HepG2 (cell line): Measurements from ENCODE around the gene WNK1. TPM values are rescaled to one million over a fixed set of nuclear protein-coding genes. Genes with fewer than 3 reads are reported as not detected.

Experiments
- ATAC-seq: fragments of 200-7000 bp; cut with Tn5 transposase; 3 replicates; pipeline ENCODE4 v1.9.1; 2020; ENCODE audit warnings: mild to moderate bottlenecking, moderate library complexity
- BruUV-seq: library from RNA; stranded (reverse); fragments of 400-500 nt; replicated peaks from 2 replicates; lab custom pipeline; 2021; lab: Mats Ljungman, UMichigan
- CTCF ChIA-PET: fragments of 300-600 bp; formaldehyde crosslinking; extraction: SDS; loops from one replicate; lab custom pipeline; 2021; ENCODE audit warnings: low total read pairs, inconsistent platforms, low intra/inter-chr PET ratio; lab: Yijun Ruan, JAX
- POLR2A ChIA-PET: fragments of 350-600 bp; sonication (Branson Sonifier 250); formaldehyde crosslinking; loops from one replicate; lab custom pipeline; 2020; ENCODE audit warnings: antibody characterized with exemption, inconsistent platforms; lab: Yijun Ruan, JAX
- DNase-seq: peaks from one replicate; pipeline ENCODE4 v3.0.0-alpha.2; 2015; ENCODE audit warnings: low spot score
- FAIRE-seq: peaks from 3 replicates; lab custom pipeline; 2011; peaks lifted over from hg19 to GRCh38; lab: Jason Lieb, UNC
- H2AFZ ChIP-seq: one replicate; pipeline ENCODE4 v1.6.1; 2011; ENCODE audit warnings: low read length, inconsistent platforms
- H3K27ac ChIP-seq: fragments of 300-600 bp; 3 replicates; pipeline ENCODE4 v1.8.0; 2011; ENCODE audit warnings: mixed run types, mild to moderate bottlenecking, mixed read lengths, low read length, inconsistent platforms; ENCODE audit not compliant: insufficient read depth; ENCODE audit errors: extremely low read length
- H3K27me3 ChIP-seq, 2 experiments: fragments of 200-600 bp in 1 of 2; 2 replicates in 1 of 2; 3 replicates in 1 of 2; pipeline versions ENCODE4 v1.6.0 to v1.8.0; 2011; ENCODE audit warnings: low read length in 2 of 2, mild to moderate bottlenecking in 2 of 2, moderate library complexity in 2 of 2, inconsistent platforms in 1 of 2; ENCODE audit not compliant: insufficient read depth in 2 of 2, control insufficient read depth in 1 of 2
- H3K36me3 ChIP-seq, 2 experiments: fragments of 200-600 bp in 1 of 2; replicated peaks in 1 of 2; 2 replicates in 1 of 2; 3 replicates in 1 of 2; pipeline versions ENCODE4 v1.5.1 to v1.8.0; 2011; ENCODE audit warnings: low read length in 2 of 2, inconsistent platforms in 1 of 2; ENCODE audit not compliant: insufficient read depth in 2 of 2, control insufficient read depth in 1 of 2
- H3K4me1 ChIP-seq: 2 replicates; pipeline ENCODE4 v1.5.1; 2012; ENCODE audit warnings: low read length, inconsistent platforms; ENCODE audit not compliant: insufficient read depth
- H3K4me2 ChIP-seq: 2 replicates; pipeline ENCODE4 v1.6.0; 2011; ENCODE audit warnings: low read depth, low read length, inconsistent platforms
- H3K4me3 ChIP-seq, 3 experiments: fragments of 200-600 bp in 1 of 3; sonication (generic), shearing (Covaris generic) in 1 of 3; replicated peaks in 1 of 3; 2 replicates each; pipeline ENCODE4 v1.5.1; 2011 to 2016; ENCODE audit warnings: low read length in 3 of 3, inconsistent platforms in 2 of 3, low read depth in 2 of 3, mild to moderate bottlenecking in 2 of 3, control low read depth in 1 of 3, mixed read lengths in 1 of 3; ENCODE audit not compliant: insufficient read depth in 1 of 3
- H3K79me2 ChIP-seq: one replicate; pipeline ENCODE4 v1.6.1; 2011; ENCODE audit warnings: low read length, inconsistent platforms; ENCODE audit not compliant: insufficient read depth
- H3K9ac ChIP-seq: 2 replicates; pipeline ENCODE4 v1.6.0; 2011; ENCODE audit warnings: mild to moderate bottlenecking, low read depth, low read length, inconsistent platforms; ENCODE audit not compliant: insufficient read depth
- H3K9me3 ChIP-seq: 2 replicates; pipeline ENCODE4 v1.5.1; 2012; ENCODE audit warnings: mild to moderate bottlenecking, low read length
- H4K20me1 ChIP-seq: 2 replicates; pipeline ENCODE4 v1.6.0; 2011; ENCODE audit warnings: inconsistent platforms, mild to moderate bottlenecking, low read length, moderate library complexity; ENCODE audit not compliant: insufficient read depth
- MAFF ChIP-seq: IDR thresholded peaks from 2 replicates; pipeline ENCODE4 v1.6.1; 2011; ENCODE audit warnings: low read depth, low read length, improper control_type of control experiment
- MAFK ChIP-seq, 2 experiments: IDR thresholded peaks in 1 of 2; conservative IDR thresholded peaks in 1 of 2; 2 replicates each; pipeline ENCODE4 v1.6.1; 2011; ENCODE audit warnings: improper control_type of control experiment in 2 of 2, low read length in 2 of 2
- REST ChIP-seq, 2 experiments: IDR thresholded peaks; 2 replicates each; pipeline ENCODE4 v1.6.1; 2011 to 2012; ENCODE audit warnings: low read length in 2 of 2, borderline replicate concordance in 1 of 2, low read depth in 1 of 2, mild to moderate bottlenecking in 1 of 2, moderate library complexity in 1 of 2
- SMARCC2 ChIP-seq: fragments of 450-650 bp; IDR thresholded peaks from 2 replicates; pipeline ENCODE4 v1.6.1; 2017; ENCODE audit warnings: antibody characterized with exemption, mild to moderate bottlenecking
- ZNF235 ChIP-seq: sonication (generic); formaldehyde crosslinking; IDR thresholded peaks from 2 replicates; pipeline ENCODE4 v1.8.1; 2023; ENCODE audit warnings: mild to moderate bottlenecking, missing genetic modification reagents, borderline replicate concordance
- WGBS: methylation state at CpG from one replicate; pipeline ENCODE4 v1.1.6; 2017; ENCODE audit warnings: low lambda C conversion rate; 5-methylcytosine and 5-hydroxymethylcytosine counted together
- in situ Hi-C: cut with HindIII; loops from 2 replicates; pipeline ENCODE4 v1.10.0; 2017; ENCODE audit warnings: low pct_unique_long_range_greater_than_20kb; ENCODE audit not compliant: extremely low pct_ligation_motif_present
- intact Hi-C: fragments of 100-400 bp; cut with micrococcal nuclease; formaldehyde crosslinking; loops from one replicate; pipeline ENCODE4 v1.10.0; 2022; ENCODE audit not compliant: unreplicated experiment
- polyA plus RNA-seq, 8 experiments: library from polyadenylated mRNA; depleted of rRNA in 3 of 8; stranded (reverse) in 7 of 8; unstranded in 1 of 8; fragments of >200 nt; fragmentation: Illumina TruSeq in 4 of 8; extraction: Trizol in 4 of 8; gene quantifications; 2 replicates each; pipeline versions ENCODE4 v1.2.1 to v1.2.3, GENCODE V29; 2011 to 2016; ENCODE audit warnings: low read depth in 4 of 8, missing spikeins in 1 of 8, mixed read lengths in 1 of 8; ENCODE audit not compliant: insufficient read depth in 1 of 8
- total RNA-seq, 5 experiments: library from RNA; depleted of rRNA; stranded (reverse); fragments of >200 nt; fragmentation: Illumina TruSeq; extraction: Trizol; gene quantifications; 2 replicates each; pipeline ENCODE4 v1.2.3, GENCODE V29; 2016; ENCODE audit warnings: low read depth in 1 of 5

The WNK1 gene
- total and polyA plus RNA-seq, 2 of the 13 experiments (the other 11 are each of a cell fraction or from before 2014, with no cell fraction given): 31.1 to 54.8 TPM

GRCh38 chr12:862303-862911 is 110.0 kb downstream of the WNK1 start (continued):
- TF ChIP-seq REST (IDR thresholded peaks at IDR 0.05; ENCODE audit: borderline replicate concordance in 1 of 2, low read depth in 1 of 2, low read length in 2 of 2): no peak
- no peak for TF ChIP-seq SMARCC2

GRCh38 chr12:863285-863684 is 110.9 kb downstream of the WNK1 start:
- FAIRE-seq (no peak), ATAC-seq (no peak), DNase-seq (no peak)
- Histone ChIP-seq H3K36me3 (peaks cover 14 to 69% of the 10 kb centered on the region in 2 experiments), H3K9ac (no peak overlapping the region), H3K27ac (no peak overlapping the region), H2AFZ (no peak overlapping the region), H3K4me3 (no peak overlapping the region), H3K9me3 (no peaks in the 10 kb centered on the region), H3K27me3 (no peaks in the 10 kb centered on the region), H4K20me1 (no peaks in the 10 kb centered on the region), H3K79me2 (no peaks in the 10 kb centered on the region), H3K4me2 (no peak overlapping the region), H3K4me1 (no peaks in the 10 kb centered on the region)
- ChIA-PET POLR2A (no interaction called here), CTCF (no interaction called here)
- intact Hi-C loops: no loop called here
- in situ Hi-C loops: no loop called here
- 92% methylated on average over 1 of the region's 1 CpG for WGBS
- TF ChIP-seq MAFK (conservative IDR thresholded peaks at IDR 0.05 in 1 of 2, IDR thresholded peaks at IDR 0.05 in 1 of 2; ENCODE audit: low read length in 2 of 2) (peak; percentile 76 to 93), MAFF (peak; percentile 81), ZNF235 (no peak)
- BruUV-seq: no TSS peak
